A172 (cell line): ENCODE data around the gene RNF208. TPM values are rescaled to one million over a fixed set of nuclear protein-coding genes. Genes with fewer than 3 reads are reported as not detected.

Experiments used
- DNase-seq: peaks from one replicate; pipeline ENCODE4 v3.0.0-alpha.2; 2015; ENCODE audit warnings: low spot score
- total RNA-seq: library from RNA; depleted of rRNA; stranded (reverse); fragments of >200 nt; shearing (Covaris generic); gene quantifications from 2 replicates; pipeline ENCODE4 v1.2.3, GENCODE V29; 2014

Gene RNF208
- total RNA-seq, 1 experiment from 2014 or later: 0.09 TPM

- DNase-seq: no peak
Observed at GRCh38 chr9:137192448-137192780, 29.6 kb downstream of the RNF208 start.

GRCh38 chr9:137191691-137192447 lies 30.2 kb downstream of the RNF208 start:
- DNase-seq: no peak

GRCh38 chr9:137191245-137191644 lies 30.8 kb downstream of the RNF208 start:
- no peak for DNase-seq

GRCh38 chr9:137190315-137190856 lies 31.7 kb downstream of the RNF208 start:
- DNase-seq: no peak

- no peak for DNase-seq
Observed at GRCh38 chr9:137189297-137190295, 32.4 kb downstream of the RNF208 start.

- peak; percentile 92 for DNase-seq
Observed at GRCh38 chr9:137188490-137189296, 33.3 kb downstream of the RNF208 start, which contains the start of the genes ANAPC2 and SSNA1. TSS of gene ANAPC2 (minus strand) at chr9:137188560. CDS start at chr9:137188532, 28 bp downstream. TSS of gene SSNA1 (plus strand) at chr9:137188676. CDS start at chr9:137188727, 51 bp downstream.

- no peak for DNase-seq
Observed at GRCh38 chr9:137188086-137188489, 34.0 kb downstream of the RNF208 start.

- DNase-seq: no peak
Observed at GRCh38 chr9:137187386-137187785, 34.7 kb downstream of the RNF208 start.

- no peak for DNase-seq
Observed at GRCh38 chr9:137186385-137186784, 35.7 kb downstream of the RNF208 start.

- DNase-seq: no peak
Observed at GRCh38 chr9:137185921-137186320, 36.1 kb downstream of the RNF208 start.

GRCh38 chr9:137184881-137185660 lies 37.0 kb downstream of the RNF208 start:
- DNase-seq: no peak

- DNase-seq: no peak
Observed at GRCh38 chr9:137183980-137184595, 38.0 kb downstream of the RNF208 start.

GRCh38 chr9:137182836-137183235 lies 39.2 kb downstream of the RNF208 start:
- no peak for DNase-seq

- no peak for DNase-seq
Observed at GRCh38 chr9:137181680-137182079, 40.4 kb downstream of the RNF208 start.

- DNase-seq: no peak
Observed at GRCh38 chr9:137180491-137180890, 41.5 kb downstream of the RNF208 start.

- no peak for DNase-seq
Observed at GRCh38 chr9:137179761-137180160, 42.3 kb downstream of the RNF208 start.

- no peak for DNase-seq
Observed at GRCh38 chr9:137178939-137179630, 43.0 kb downstream of the RNF208 start.

GRCh38 chr9:137178201-137178938 lies 43.7 kb downstream of the RNF208 start:
- DNase-seq: peak; percentile 61
